HepG2 (cell line): ENCODE measurements around the gene COG8. TPM values are rescaled to one million over a fixed set of nuclear protein-coding genes. Genes with fewer than 3 reads are reported as not detected.
A peak's percentile ranks its signal among the peaks of the same experiment; 100 is the strongest.

Experiments used
- ARID3A ChIP-seq: IDR thresholded peaks from 2 replicates; pipeline ENCODE4 v1.6.1; 2012; ENCODE audit warnings: low read depth, low read length, improper control_type of control experiment
- DR1 ChIP-seq: sonication (generic); formaldehyde crosslinking; IDR thresholded peaks from 2 replicates; pipeline ENCODE4 v1.8.0; 2021; ENCODE audit warnings: mild to moderate bottlenecking, missing genetic modification reagents, inconsistent platforms
- FUBP1 ChIP-seq: sonication (generic); formaldehyde crosslinking; IDR thresholded peaks from 2 replicates; pipeline ENCODE4 v1.5.1; 2020; ENCODE audit warnings: missing genetic modification reagents, mild to moderate bottlenecking, borderline replicate concordance
- HDAC1 ChIP-seq: sonication (generic); formaldehyde crosslinking; IDR thresholded peaks from 2 replicates; pipeline ENCODE4 v1.5.1; 2020; ENCODE audit warnings: mild to moderate bottlenecking, missing genetic modification reagents
- HNRNPUL1 ChIP-seq: fragments of 200-400 bp; formaldehyde crosslinking; IDR thresholded peaks from 2 replicates; pipeline ENCODE4 v1.6.1; 2017; ENCODE audit warnings: low read depth, mild to moderate bottlenecking, low read length, moderate library complexity
- LCORL ChIP-seq, 2 experiments: fragments of 450-650 bp in 1 of 2; sonication (generic) in 1 of 2; formaldehyde crosslinking in 1 of 2; IDR thresholded peaks; 2 replicates each; pipeline versions ENCODE4 v1.5.0 to v1.6.1; 2017 to 2020; ENCODE audit warnings: antibody characterized with exemption in 1 of 2, missing genetic modification reagents in 1 of 2
- NPAS2 ChIP-seq: sonication (generic); formaldehyde crosslinking; IDR thresholded peaks from 2 replicates; pipeline ENCODE4 v1.8.0; 2022; ENCODE audit warnings: mild to moderate bottlenecking, missing genetic modification reagents, borderline replicate concordance
- POGK ChIP-seq: sonication (generic); formaldehyde crosslinking; conservative IDR thresholded peaks from 2 replicates; pipeline ENCODE4 v1.8.0; 2022; ENCODE audit warnings: mild to moderate bottlenecking, moderate library complexity, missing genetic modification reagents
- RXRB ChIP-seq: IDR thresholded peaks from 2 replicates; pipeline ENCODE4 v1.6.1; 2016; ENCODE audit warnings: borderline replicate concordance, missing genetic modification reagents, missing compliant biosample characterization
- THAP9 ChIP-seq: sonication (generic); formaldehyde crosslinking; IDR thresholded peaks from 2 replicates; pipeline ENCODE4; 2020; ENCODE audit warnings: missing genetic modification reagents, mild to moderate bottlenecking, borderline replicate concordance
- ZFP90 ChIP-seq: sonication (generic); formaldehyde crosslinking; IDR thresholded peaks from 2 replicates; pipeline ENCODE4 v1.8.0; 2022; ENCODE audit warnings: missing genetic modification reagents, mild to moderate bottlenecking, inconsistent platforms, borderline replicate concordance
- ZMAT3 ChIP-seq: sonication (generic); formaldehyde crosslinking; conservative IDR thresholded peaks from 2 replicates; pipeline ENCODE4 v1.7.0; 2021; ENCODE audit warnings: missing genetic modification reagents
- ZNF574 ChIP-seq: sonication (generic); formaldehyde crosslinking; IDR thresholded peaks from 2 replicates; pipeline ENCODE4 v1.4.0; 2020; ENCODE audit warnings: missing genetic modification reagents
- polyA plus RNA-seq, 8 experiments: library from polyadenylated mRNA; depleted of rRNA in 3 of 8; stranded (reverse) in 7 of 8; unstranded in 1 of 8; fragments of >200 nt; fragmentation: Illumina TruSeq in 4 of 8; extraction: Trizol in 4 of 8; gene quantifications; 2 replicates each; pipeline versions ENCODE4 v1.2.1 to v1.2.3, GENCODE V29; 2011 to 2016; ENCODE audit warnings: low read depth in 4 of 8, missing spikeins in 1 of 8, mixed read lengths in 1 of 8; ENCODE audit not compliant: insufficient read depth in 1 of 8
- total RNA-seq, 5 experiments: library from RNA; depleted of rRNA; stranded (reverse); fragments of >200 nt; fragmentation: Illumina TruSeq; extraction: Trizol; gene quantifications; 2 replicates each; pipeline ENCODE4 v1.2.3, GENCODE V29; 2016; ENCODE audit warnings: low read depth in 1 of 5

The COG8 gene
- total and polyA plus RNA-seq, 2 of the 13 experiments (the other 11 are each of a cell fraction or from before 2014, with no cell fraction given) = 45.5 to 52.1 TPM

GRCh38 chr16:69351309-69352027, 12.1 kb upstream of the COG8 start, which contains the start of gene TMED6 (continued):
- TF ChIP-seq ZNF574 (peak; percentile 73; the same call in 1 of the 2 replicates), LCORL (IDR thresholded peaks at IDR 0.05) (no peak), LCORL (CRISPR knock-in tag; IDR thresholded peaks at IDR 0.05) (no peak), HDAC1 (CRISPR knock-in tag) (peak; percentile 69), ZFP90 (CRISPR knock-in tag) (0 out of 2 replicates have a peak, but pooled peaks have one; percentile 19), DR1 (CRISPR knock-in tag) (no peak), ZMAT3 (CRISPR knock-in tag) (peak; percentile 43; the same call in 1 of the 2 replicates), THAP9 (CRISPR knock-in tag) (0 out of 2 replicates have a peak, but pooled peaks have one; percentile 42), RXRB (0 out of 2 replicates have a peak, but pooled peaks have one; percentile 9), ARID3A (peak; percentile 67; the same call in 1 of the 2 replicates), NPAS2 (CRISPR knock-in tag) (no peak), POGK (peak; percentile 44; the same call in 1 of the 2 replicates), FUBP1 (no peak), HNRNPUL1 (0 out of 2 replicates have a peak, but pooled peaks have one; percentile 59)
